GM18858 (cell line): ENCODE measurements around the gene PDIA5.

Experiments used
- ATAC-seq: cut with Tn5 transposase; IDR thresholded peaks from one replicate; pipeline ENCODE4 v1.9.1; 2021; ENCODE audit not compliant: unreplicated experiment

Gene PDIA5

DNA sequence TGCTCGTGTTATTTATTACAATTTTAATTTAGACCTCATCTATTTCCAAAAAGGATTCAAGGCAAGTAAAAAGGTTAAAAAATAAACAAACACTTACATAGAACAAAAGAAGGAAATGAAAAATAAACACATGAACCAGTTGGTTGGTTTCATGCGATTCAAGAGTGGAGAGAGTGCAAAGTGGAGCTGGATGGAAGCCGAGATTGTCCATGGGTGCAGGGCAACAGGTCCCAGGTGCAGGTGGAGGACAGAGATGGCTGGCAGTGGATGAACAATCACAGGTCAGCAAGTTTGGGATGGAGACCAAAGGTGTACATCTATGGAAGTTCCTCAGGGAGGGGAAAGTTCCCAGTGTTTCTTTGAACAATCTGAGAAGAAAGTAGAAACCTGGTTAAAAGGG lies 27.6 kb upstream of the PDIA5 start:
- ATAC-seq: no peak

DNA sequence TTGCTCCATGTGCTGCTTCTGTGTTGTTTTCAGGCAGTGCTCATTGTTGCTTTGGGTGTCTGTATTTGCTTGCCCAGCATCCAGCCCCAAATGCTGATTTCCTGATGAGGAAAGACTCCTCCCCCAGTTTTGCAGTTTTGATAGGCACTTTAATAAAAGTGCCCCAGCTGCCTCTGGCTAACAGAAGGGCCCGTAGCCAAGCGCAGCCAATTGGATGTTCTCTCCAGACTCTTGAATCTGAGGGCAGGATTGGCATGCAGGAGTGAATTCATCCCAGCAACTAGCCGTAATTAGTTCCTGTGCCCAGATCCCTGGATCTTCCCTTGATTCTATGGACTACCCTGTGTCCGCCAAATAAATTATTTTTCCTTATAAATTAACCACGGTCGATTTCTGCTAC lies 24.4 kb upstream of the PDIA5 start:
- no peak for ATAC-seq

DNA sequence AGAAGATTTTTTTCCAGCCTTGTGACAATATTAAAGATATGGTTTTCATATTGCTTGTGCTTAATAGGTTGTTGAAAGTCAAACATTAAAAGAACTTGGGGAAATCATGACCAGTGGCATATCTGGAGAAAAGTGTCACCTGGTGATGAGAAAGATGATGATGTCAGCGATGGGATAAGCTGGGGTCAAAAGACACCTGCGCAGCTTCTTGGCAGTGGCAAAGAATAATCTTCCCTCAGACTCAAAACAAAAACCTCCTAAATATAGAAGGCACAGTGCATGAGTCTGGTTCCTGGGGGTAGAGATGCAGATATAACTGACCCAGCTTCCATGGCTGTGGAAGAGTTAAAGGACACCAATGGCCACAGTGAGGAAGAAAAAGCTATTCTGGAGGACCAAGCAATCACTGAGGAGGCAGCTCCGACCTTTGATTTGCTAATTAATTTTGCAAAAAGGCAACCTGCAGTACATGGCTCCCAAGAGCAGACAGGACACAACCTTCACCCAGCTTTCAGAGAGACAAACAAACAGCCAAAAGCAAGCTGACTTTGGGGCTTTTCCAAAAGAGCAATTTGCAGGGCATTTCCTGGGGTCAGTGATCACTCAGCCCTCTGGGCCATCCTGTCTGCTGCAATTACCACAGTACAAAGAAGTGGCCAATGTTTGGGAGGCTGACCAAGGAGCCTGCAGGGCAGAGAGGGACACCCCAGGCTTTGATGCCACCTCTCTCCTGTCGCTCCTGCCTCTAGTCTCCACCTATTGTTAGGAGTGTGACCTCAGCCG lies 21.7 kb upstream of the PDIA5 start:
- no peak for ATAC-seq

DNA sequence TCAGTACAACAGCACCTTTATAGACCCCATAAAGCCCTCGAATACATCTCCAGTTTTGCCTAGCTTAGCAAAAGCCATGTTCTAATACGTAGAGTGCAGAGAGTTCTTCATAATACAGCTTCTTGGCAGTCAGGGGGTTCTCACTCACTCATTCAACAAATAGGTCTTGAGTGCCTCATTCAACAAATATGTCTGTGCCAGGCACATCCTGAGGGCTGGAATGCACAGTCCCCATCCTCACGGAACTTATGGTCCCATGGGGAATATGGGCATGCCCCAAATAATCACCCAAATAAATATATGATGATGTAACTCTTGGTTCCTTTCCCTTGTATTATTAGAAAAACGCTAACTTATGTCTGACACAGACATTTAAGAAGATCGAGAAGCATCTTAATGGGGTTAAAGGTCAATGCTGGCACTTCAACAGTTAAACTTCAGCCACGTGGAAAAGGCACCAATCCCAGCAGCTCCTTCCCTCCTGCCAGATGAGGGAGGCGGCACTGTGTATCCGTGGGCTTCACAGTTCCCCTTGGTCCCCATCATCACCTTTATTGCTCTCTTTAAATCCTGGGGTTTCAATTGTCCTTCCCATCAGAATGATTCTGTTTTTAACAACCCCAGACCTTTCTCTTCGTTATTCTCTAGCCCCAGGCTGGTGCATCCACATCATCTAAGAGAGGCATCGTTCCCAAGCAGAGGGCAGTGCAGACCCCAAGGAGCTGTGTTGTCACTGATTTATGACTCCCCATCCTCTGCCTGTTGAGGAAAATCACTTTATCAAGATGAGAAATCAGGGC lies 20.4 kb upstream of the PDIA5 start:
- no peak for ATAC-seq

DNA sequence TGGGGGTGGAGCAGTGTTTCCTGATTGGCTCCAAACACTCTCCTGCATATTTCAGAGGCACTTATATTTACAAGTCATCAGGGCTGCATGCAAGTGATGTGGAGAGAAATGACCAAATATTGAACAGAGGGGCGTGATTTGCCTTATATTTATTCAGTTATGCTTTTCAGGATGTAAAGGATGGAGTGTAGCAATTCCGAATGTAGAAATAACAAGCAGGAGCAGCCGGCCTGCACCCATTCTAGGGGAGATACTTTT lies 19.8 kb upstream of the PDIA5 start:
- ATAC-seq: no peak

DNA sequence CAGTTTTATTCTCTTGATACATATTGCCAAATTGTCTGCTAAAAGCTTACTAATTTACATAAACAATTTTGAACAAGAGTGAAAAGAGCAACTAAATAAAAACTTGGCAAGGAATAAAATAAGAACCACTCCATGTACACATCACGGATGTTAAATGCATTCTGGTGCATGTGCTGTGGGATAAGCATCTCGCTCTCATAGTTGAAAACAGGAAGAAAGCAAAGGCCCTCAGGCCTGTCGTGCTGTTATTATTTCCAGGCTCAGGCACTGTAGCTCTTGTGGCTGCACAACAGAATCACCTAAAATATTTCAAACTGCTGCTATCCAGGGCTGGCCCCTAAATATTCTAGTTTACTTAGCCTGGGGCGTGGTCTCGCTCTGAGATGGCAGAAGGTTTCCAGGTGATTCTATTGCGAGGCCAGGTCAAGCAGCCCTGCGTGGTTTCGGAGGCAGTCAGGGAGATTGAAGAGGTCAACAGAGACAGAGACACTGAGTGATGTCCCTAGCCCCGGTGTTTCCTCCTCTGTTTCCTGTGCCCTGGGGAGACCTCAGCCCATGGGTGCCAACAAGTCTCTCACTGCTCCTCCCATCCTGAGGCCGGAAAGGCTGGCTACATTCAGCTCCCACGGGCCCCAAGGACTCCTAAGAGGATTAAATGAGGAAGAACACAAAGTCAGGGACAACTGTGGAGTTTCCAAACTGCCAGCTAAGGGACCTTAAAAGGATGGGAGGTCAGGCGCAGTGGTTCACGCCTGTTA lies 18.2 kb upstream of the PDIA5 start:
- ATAC-seq: no peak

DNA sequence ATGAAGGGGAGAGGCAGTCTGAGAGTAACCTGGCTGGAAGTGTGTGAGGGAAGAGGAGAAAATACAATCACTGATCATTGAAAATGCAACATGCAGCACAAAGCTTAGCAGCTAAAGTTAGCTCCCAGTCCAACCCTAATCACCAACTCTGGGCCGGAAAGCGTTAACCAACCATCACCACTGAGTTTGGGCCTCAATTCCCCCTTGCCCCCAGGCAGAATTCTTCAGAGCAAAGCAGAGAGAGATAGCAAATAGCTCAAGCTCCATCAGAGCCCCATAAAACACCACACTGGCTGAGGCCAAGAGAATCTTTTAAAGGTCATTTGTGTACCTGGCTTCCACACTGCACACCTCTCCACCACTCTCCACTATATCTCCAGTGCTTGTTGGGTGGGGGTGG lies 16.2 kb upstream of the PDIA5 start:
- ATAC-seq: no peak

DNA sequence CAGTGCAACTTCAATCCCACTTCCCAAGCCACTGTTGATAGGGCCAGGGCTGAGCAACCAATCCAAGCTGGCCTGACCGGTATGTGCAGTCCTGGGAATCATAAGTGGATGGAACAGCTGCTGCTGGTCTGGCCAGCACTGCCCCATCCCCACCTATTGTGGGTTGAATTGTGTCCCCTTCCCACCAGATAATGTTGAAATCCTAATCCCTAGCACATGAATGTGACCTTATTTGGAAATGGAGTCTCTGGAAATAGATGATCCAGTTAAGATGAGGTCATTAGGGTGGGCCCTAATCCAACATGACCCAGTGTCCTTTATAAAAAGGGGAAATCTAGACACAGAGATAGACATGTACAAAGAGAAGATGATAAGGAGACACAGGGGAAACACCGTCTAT lies 13.7 kb upstream of the PDIA5 start:
- no peak for ATAC-seq

DNA sequence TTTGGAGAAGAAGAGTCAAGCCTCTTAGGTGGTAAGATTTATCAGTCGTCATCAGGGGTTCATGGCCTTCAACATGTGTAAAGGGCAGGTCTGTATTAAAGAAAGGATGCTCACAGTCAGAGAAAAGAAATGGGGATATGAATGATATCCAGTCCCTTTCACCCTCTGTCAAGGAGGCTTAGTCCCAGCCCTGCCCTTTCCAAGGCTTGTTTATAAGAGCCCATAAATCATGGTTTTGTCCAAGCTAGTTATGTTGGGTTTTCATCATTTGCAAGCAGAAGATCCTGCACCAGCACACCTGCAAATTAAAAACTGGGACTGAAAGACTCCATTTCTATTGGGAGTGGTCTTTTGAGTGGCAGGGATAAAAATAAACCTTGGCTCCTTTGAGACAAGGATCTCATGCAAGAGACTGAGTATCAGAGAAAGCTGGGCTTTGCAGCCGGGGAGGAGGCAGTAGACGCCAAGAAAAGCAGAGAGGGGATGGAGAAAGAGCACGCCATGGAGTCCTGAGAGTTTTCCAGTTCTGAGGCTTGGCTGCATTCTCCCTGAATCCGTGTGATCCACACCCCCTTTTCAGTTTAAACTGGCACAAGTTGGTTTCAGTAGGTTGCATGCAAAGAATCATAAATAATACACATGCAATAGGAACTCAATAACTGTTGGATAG lies 12.6 kb upstream of the PDIA5 start:
- no peak for ATAC-seq

DNA sequence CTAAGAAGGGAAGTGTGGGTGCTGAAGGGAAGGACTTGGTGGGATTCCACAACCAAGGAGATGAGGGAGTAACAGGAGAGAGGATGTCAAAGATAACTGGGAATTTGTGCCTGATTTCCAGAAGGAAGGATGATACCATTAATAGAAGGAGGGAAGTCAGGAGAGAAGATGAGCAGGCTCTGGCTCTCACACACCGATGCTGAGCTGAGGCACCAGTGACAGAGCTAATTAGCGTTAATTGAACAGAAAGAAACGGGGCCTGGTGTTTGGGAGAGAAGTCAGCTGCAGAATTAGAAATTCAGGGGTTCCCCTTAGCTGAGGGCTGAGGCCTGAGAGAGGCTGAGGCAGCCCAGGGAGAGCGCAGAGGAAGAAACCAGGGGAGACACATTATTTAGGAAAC lies 11.9 kb upstream of the PDIA5 start:
- no peak for ATAC-seq

DNA sequence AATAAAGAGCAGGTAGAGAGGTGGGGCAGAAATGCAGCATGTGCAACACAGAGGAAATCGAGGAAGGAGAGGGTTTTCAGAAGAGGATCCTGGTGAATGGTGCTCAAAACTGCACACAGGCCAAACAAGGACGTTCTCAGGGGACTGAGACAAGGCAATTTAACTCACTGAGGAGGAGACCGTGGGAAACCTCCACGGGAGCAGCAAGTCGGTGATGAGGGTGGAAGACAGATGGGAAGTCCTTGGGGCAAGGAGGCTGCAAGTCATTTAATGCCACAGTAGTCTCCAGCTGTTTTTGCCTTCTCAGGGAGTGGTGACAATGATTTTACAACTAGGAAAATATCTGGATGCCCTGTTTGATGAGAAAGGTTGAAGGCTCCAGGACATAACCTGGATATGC lies 11.5 kb upstream of the PDIA5 start:
- ATAC-seq: no peak

DNA sequence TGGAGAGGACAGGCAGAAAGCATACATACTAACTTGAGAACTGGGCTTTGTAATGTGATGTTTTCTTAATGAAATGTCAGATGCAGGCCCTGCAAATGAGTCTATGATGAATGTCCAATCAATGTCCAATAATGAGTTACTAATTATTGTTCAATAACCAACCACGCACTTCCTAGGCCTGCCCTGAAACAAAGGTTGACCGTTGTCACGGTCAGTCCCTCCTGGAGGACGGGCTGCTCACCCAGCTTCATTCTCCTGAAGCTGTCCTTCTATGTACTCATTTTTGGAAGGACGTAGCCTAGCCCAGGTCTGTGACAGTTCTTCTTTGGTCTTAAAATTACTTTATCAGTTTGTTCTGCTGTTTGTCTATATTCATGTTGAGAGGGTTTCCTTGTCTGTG lies 8.3 kb upstream of the PDIA5 start:
- ATAC-seq: no peak

DNA sequence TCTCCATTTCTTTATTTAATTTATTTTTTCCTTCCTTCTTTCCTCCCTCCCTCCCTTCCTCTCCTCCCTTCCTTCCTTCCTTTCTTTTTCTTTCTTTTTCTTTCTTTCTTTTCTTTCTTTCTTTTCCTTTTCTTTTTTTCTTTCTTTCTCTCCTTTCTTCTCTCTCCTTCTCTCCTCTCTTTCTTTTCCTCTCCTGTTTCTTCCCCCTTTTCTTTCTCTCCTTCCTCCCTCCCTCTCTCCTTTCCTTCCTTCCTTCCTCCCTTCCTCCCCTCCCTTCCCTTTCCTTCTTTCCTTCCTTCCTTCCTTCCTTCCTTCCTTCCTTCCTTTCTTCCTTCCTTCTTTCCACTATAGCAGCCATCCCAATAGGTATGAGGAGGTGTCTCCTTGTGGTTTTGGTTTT lies 6.8 kb upstream of the PDIA5 start:
- ATAC-seq: no peak

DNA sequence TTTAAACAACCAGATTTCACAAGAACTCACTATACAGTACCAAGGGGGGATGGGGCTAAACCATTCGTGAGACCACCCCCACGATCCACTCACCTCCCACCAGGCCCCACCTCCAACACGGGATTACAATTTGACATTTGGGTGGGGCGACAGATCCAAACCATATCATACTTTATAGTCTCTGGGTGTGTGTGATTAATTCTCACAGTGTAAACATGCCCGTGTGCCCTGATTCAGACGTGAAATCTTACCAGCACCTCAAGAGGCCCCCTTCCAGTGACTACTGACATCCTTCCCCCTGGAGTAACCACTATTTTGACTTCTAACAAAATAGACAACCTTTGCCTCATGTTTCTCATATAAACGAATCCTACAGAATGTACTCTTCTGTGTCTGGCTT lies 5.0 kb upstream of the PDIA5 start:
- ATAC-seq: no peak

DNA sequence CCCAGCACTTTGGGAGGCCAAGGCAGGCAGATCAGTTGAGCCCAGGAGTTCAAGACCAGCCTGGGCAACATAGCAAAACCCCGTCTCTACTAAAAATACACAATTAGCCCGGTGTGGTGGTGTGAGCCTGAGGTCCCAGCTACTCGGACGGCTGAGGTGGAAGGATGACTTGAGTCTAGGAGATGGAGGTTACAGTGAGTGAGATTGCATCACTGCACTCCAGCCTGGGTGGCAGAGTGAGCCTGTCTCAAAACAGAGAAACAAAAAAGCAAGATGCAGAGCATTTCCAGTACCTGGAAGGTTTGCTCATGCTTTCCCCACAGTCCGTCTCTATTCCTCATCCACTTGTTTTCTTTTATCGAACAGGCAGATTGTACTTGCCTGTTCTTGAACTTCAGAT lies 3.8 kb upstream of the PDIA5 start:
- no peak for ATAC-seq

DNA sequence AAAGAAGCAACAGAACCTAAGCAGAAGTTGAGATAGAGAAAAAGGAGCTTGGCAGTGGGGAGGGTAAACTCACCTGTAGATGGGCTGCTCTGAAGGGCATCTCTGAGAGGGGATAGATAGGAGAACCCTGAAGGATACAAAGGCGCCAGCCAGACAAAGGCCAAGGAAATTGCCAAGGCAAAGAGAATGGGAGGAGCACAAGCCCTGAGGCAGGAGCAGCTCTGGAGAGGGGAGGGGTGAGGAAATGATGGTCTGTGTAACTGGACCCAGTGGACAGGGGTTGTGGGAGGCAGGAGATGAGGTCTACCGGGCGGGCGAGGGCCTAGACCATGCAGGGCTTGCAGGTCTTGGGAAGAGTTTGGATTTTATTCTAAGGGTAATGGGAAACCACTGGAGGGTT lies 2.3 kb upstream of the PDIA5 start:
- ATAC-seq: no peak

DNA sequence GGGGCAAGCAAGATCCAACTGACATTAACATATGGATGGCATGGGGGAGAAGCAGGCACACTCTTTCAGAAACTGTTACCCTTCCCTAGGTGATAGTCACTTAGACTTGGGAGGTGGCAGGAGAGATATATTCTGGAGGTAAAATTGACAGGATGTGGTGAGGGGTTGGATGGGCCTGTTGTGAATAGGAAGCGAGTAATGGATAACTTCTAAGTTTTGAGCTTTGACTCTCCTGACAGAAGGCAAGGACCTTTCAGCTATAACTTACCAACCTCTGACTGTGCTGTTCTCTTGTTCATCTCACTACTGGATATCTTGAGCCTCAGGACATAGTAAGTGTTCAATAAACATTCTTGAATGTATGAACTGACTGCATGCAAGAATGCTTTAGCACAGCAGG lies 1.9 kb upstream of the PDIA5 start:
- ATAC-seq: no peak

DNA sequence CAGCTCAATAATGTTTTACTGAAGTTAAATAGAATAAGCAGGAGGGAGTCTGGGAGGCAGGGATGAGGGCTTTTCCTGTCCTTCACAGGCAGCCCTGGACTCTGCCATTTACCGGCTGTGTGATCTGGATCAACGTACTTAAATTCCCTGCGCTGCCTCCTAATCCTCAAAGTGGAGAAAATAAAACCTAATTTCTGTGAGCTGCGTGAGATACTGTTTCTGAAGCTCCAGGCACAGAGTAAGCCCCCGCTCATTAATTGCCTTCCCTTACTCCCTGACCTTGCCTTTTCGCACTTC lies 278 bp upstream of the PDIA5 start:
- ATAC-seq: no peak

DNA sequence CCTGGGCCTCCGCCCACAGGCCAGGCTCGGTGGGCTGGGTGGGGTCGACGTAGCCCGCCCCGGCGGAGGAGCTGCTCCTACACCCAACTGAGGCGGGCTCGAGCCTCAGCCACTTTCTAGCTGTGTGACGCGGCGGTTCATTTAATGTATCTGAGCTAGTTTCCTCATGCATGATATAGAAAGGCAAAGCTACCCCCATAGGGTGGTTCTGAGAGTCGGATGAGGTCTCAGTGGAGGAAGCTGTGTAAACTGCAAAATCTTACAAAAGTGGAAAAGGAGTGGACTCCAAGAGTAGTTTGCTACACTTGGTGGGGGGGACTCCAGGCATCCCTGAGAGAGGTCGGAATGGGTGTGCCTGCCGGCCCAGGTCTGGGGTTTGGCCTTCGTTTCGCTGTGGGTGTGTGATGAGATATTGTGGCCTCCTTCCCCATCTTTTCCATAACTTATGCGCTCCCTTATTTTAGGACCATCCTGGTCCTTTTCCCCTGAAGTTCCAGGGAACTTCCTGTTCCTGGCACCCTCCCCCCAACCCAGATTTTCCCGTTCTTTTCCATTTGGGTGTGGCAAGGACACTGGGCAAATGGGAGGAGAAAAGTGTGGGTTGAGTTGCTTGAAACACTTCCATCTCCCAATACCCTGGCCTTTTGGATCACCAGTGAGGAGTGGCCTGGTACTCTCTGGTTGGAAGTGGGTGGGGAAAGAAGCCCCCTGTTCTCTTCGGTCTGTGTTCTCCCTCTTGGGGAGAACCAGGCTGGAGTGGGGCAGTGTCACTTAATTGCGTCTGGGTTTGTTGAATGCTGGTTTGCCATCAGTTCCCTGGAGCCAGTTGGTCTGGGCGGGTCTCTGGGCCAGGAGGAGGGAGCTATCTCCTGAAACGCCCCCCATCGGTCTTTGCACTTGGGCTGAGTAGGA lies 1.1 kb downstream of the PDIA5 start:
- peak; percentile 15 for ATAC-seq

DNA sequence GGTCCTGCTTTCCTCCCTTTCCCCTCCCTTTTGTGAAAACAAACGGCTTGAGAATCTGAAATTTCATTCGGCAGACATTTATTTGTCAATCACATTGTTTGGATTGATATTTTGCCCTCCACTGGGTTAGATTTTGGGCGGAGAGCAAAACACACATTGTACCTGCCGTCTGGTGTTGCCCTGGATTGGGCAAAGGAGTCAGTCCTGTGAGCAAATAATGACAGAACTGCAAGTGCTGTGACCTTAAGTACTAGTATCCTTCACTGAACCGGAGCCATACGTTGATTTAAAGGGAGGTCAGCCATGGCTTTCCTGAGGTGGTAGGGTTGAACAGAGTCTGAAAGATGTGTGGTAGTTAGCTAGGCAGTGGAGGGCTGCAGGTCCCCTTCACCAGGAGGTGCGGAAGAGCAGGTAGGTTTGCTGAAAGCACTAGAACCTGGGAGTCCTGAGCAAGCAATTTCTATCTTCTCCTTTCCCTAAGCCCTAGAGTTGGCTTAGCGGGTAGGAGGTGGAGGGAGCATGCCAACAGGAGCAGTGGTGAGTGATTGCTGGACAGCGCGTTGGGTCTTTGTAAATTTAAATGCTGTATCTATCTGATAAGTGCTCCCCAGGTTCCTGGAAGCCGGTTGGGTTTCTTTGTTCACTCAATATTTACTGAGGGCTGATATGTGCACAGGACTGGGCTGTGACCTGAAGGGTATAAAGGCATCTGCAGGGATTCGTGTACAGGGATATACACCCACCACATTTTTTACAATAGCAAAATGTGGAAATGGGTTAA lies 2.0 kb downstream of the PDIA5 start:
- ATAC-seq: no peak
